HuH-7 (cell line): ENCODE data around the gene MYO5A.

Source experiments
- DNase-seq: peaks from one replicate; pipeline ENCODE4 v3.0.0; 2011; ENCODE audit warnings: low spot score

Gene MYO5A

DNA sequence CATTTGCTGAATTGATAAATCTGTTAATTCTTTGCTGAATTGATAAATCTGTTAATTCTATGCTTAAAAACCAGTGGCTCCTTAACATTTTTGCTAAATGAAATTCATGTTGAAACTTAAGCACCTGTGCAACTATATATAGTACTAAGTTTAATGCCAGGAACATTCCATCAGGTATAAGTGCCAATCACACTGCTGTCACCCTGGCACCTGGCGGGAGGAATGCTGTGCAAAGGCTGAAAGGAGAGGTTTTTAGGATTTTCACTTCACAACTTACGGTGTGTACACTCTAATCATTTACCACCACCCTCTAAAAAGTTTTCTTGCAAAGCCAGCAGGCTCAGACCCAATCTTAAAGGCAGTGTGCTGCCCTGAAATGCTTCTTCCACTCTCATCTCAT is 199.5 kb downstream of the MYO5A start:
- no peak for DNase-seq

DNA sequence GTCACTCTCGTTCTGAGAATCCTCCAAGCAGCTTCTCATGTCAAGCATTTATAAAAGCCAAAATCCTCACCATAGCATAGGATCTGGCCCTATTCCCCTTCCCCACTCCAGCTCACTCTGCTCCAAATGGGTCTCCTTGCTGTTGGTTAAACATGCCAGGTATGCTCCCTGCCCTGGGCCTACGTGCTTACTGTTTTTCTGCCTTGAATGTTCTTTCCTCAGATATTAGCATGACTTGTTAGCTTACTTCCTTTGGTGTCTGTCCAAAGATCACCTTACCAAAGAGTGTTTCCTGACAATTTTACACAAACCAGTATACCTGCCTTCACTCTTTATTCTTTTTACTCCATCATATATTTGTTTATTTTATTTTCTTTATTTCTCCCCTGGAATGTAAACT is 200.0 kb downstream of the MYO5A start:
- no peak for DNase-seq

DNA sequence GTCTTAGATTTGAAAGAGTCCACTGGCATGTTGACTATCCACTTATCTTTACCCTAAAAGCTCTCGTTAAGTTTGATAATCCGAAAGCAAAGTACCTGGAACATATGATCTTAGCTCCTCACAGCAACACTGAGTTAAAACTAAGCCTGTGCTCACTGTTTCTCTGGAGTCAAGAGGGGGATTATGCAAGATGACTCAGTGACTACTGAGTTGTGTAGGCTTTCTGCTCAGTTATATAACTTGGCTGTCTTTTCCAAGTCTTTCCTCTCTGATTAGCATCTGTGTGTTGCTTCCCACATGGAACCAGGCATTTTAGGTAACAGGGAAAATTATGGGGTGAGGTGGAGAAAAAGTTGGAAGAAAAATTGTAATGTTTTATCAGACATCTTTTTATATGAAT is 201.9 kb downstream of the MYO5A start:
- DNase-seq: no peak

DNA sequence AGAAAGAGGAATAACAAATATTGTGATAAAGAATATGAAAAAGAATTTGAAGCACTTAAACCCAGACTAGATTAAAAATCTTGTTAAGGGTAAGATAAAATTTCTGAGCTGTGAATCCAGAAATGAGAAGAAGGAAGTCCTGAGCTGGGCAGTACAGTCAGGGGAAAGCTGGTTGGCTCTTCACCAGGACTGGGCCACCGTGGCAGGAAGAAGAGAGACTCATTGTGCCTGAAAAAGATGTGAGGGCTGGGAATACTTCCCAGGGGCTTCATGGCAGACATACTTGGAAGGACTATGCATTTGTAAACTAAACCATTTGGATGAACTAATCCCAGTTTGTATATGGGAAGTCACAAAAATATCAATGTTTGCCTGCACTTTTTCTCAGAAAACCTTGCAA is 204.6 kb downstream of the MYO5A start:
- no peak for DNase-seq

DNA sequence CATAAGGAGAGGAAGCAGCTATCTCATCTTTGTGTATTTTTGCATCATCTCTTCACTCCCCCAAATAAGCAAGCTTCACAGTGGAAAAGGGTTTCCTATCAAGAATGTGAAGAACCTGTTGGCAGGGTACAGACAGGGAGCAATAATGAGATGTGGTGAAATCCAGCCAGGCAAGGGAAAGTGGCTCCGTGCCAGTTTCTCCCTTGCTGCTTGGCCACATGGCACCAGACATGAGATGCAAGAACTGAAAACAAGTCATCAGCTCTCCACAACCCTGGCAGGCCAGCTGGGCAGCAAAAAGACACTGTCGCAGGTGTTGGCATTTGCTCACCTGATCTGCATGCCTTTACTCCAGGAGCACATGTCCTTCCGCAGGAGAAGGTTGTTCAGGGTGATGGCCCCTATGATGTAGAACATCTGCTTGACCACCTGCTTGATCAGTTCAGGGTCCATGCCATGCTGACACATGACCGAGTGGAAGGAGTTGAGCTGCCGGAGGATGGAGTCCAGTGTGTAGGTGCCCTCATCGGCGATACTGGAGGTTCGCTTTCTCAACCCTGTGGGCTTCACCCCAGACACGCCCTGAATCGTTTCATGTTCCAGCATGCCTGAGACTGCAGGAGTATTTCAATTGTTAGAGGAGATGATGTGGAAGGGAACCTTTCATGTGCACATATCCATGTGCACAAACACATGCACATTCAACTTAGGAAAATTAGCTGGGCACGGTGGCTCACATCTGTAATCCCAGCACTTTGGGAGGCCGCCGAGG is 209.8 kb downstream of the MYO5A start:
- DNase-seq: no peak

DNA sequence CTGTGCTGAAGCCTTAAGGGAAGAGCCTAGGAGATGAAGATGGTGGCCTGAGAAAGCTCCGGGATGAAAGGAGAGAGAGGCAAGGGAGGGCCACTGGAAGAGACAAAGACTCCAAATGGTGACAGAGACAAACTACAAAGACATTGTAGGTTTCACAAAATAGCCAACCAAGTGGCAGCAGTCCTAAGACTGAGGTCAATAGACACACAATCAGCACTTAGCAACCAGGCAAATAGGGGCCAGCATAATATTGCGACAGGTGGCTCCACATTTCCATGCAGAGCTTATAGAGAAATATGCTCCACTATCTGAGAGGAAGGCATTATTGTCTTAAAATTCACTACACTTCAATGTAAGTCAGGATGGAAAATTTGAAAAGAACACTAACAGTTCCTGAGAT is 211.0 kb downstream of the MYO5A start:
- no peak for DNase-seq

DNA sequence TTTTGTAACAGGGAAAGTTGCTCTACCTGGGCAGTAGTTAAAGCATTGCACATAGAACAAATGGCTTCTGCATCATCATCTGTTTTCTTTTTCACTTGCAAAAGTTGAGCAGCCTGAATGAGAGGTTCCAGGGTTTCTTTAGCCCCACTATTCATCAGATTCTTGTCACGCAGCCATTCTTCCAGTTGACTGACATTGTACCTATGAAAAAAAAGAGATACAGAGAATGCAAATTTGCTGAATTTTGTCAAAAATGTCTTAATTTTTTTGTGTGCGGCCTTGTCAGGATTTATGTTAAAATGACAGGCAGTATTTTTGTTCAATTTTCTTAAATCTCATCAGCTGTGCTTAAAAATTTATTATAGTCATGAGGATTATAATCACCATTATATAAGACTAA is 211.7 kb downstream of the MYO5A start:
- no peak for DNase-seq

DNA sequence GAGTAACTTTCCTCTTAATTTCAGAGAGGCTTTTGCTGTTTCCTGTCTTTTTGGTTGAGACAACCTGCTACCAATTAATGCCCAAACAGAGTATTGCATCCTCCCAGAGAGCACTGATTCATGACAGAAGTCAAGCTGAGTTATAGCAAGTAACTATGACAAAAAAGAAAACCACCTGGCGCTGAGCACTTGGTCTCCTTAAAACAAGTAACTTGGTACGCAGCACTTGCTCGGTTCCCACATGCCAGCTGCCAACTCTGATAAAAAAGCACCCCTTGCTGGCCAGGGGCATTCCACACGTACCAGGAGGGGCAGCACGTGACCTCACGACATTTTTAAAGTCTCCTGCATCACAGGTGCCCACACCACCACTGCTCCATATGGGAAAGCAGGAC is 219.5 kb downstream of the MYO5A start:
- no peak for DNase-seq

DNA sequence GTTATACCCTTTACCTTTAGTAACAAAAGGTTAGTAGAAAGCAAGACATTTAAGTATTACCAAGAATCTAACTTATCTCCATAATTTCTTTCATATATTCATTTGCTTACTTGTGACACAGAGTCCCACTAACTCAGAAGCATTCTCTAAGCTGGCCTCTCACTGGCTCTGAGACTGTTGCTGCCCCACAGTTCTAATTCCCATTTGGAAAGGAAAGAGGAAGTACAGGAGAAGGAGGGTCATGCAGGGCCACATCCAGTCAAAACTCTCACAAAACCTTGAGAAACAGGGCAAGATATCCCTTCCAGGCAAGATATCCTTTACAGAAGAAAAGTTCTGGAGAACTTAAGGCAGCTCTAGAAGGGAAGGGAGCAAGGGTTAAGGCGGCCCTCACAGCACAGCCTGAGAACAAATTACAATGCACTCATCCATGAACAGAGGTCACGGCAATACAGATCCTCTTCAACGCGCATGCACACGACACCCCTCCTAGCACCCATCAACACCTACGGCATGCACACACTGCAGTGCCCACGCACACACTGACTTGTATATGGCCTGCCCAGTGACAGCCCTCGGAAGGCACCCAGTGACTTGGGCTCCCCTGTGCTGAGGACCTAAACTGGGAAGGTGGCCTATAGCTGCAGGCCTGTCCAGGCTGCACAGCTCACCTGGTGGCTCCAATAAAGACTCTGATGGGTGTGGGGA is 220.1 kb downstream of the MYO5A start:
- no peak for DNase-seq

DNA sequence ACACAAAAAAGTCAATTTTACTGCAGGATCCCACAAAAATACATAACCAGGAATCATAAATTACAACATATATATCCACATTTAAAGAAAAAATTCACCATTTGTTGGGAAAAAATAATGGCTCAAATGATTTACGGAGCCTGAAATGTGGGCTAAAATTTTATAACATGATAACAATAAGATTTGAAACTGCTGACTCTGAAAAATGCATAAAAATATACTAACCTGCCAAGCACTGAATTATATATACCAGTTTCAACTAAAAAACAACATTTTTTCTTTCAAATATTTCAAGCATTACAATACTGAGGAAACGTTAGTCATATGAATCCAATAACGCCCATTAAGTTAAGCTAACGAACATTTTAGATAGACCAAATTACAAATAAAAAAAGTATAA is 220.8 kb downstream of the MYO5A start:
- no peak for DNase-seq

DNA sequence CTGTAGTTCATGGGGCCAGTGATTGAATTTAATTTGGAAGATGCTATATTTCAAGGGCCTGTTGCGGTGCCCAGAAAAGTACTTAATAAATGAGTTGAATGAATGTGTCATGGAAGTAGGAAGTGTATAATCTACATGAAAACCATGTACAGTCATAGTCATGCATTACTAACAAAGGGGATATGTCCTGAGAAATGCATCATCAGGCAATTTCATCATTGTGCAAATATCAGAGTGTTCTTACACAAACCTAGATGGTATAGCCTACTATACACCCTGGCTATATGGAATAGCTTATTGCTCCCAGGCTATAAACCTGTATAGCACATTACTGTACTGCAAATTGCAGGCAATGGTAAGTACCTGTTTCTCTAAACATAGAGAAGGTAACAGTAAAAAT is 222.4 kb downstream of the MYO5A start:
- no peak for DNase-seq

DNA sequence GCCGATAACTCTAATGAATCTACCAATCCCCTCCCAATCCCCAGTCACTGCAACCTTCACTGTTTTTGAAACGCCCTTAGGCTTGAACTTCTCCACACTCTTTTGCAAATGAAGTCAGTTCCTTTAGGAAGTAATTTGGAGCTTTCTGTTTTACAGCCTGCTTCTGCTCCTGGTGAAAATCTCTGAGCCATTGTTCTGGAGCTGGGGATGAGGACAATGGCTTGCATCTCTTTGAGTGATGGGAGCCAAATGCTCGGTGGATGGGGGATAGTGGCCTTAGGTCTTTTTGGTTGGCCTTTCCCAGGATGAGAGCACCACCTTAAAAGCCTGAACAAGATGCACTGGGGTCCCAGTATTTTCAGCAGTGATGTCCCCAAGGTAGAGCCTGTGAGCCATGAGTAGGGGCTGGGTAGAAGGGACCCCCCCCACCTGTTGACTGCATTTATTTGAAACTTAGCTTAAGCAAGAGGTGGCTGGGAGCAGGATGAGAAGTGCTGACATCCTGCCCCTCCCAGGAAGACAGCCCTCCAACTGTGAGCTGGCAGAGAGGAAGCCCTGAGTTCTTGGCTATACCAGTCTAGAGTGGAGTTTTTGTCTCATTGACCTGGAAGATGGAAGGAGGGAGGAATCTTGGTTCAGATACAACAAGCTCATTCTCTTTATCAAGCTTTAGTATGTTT is 225.4 kb downstream of the MYO5A start:
- DNase-seq: no peak

DNA sequence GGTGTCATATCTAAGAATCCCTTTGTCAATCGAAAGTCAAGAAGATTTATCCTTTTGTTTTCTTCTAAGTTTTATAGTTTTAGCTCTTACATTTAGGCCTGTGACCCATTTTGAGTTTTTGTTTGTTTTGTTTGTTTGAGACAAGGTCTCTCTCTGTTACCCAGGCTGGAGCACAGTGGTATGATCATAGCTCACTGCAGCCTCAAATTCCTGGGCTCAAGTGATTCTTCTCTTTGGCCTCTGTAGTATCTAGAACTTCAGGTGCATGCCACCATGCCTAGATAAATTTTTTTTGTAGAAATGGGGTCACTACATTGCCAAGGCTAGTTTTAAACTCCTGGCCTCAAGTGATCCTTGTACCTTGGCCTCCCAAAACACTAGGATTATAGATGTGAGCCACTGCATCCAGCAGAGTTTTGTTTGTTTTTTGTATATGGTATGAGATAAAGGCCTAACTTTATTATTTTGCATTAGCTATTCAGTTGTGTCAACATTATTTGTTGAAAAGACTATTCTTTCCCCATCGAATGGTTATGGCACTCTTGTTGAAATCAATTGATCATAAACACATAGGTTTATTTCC is 227.3 kb downstream of the MYO5A start:
- no peak for DNase-seq

DNA sequence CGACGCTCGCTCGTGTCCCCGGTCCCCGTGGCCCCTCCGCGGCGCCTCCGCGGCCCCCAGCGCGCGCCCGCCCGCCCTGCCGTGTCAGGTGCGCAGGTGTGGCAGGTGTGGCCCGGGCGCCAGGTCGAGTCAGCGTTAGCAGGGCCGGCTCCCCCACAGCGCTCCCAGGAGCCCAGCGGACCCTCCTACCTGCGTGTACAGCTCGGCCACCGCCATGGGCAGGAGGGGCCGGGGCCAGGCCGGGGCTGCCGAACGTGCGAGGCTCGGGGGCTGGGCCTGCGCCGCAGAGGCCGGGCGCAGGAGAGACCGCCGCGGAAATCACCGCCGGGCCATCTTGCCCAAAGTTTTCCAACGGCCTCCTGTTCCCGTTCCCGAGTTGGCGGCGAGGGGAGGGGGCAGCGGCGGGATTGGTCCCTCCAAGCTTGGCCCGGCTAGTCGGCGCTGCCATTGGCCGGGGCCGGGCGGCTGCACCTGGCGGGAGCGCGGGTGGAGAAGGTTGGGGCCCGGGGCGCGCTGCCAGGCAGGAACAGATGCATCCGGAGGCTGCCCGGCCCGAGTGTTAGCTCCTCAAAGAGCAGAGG is 233.2 kb downstream of the MYO5A start, which contains the start of gene MYO5C:
TSS of gene MYO5C (minus strand) at position 384 of the 581 bp plus-strand sequence. CDS start at position 216, 168 bp downstream.
- peak; percentile 82 for DNase-seq

DNA sequence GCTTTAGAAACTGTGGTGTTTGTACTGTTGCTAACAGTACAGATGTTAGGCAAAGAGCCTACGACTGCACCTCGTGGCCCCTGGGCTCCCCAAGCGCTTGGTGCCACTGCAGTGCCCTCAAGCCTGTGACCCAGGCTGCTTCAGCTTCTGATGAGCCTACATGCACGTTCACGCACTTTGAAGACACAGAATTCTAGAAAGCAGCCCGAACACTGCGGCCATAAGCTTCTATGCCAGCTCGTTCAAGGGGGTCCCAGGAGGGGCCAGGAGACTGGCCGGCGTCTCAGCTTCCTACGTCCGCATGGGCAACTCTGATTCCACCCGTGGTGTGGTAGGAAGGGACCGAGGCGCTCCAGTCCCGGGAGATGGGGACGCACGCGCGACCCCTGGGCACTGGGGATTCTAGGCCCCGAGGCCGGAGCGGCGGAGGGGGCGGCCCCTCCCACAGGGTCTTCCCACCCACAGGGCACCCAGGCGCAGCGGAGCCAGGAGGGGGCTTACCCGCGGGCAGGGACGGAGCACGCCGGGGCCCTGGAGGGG is 233.7 kb downstream of the MYO5A start:
- no peak for DNase-seq

DNA sequence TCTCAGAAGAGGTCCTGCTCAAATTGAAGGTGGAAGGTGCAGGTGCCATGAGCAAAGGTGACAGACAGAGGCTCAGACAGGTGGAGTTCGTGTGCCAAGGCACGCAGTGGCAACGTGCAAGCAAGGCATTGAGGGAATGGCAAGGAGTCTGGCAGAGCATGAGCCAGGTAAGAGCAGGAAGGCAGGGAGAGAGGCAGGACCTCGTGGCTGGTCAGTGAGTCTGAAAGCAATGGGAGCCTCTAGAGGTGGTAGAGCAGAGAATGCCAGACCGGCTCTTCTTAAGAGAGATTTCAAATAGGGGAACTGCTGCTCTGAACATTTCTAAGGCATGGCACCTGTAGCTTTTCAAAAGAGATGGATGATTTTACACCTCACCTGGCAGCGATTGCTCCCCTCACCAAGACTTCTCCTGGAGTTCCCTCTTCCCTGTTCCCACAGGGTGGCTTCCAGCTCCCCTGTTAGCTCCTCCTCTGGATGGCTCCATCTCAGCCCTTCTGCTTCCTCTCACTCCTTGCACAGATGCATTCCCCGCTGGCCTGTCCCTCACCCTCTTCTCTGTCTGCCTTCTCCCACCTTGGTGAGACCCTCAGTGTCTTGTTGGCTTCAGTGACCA is 235.8 kb downstream of the MYO5A start:
- DNase-seq: no peak

DNA sequence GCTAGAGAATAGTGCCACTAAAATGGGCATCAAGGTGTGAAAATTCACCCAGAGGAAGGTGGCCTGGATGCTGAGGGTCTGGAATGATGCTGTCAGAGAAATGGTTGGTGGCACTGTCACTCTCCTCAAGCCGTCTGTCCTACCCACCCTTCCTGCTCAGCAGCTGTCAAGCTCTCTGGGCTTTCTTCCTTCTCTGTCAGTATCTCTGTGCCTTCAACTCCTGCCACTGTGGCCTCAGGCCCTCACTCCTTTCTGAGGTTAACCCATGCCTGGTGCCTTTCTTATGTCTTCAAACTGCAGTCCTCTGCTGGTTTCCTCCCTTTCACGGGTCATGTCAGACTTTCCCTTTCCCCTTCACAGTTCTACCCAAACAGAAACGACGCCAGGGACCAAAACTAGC is 237.5 kb downstream of the MYO5A start:
- no peak for DNase-seq

DNA sequence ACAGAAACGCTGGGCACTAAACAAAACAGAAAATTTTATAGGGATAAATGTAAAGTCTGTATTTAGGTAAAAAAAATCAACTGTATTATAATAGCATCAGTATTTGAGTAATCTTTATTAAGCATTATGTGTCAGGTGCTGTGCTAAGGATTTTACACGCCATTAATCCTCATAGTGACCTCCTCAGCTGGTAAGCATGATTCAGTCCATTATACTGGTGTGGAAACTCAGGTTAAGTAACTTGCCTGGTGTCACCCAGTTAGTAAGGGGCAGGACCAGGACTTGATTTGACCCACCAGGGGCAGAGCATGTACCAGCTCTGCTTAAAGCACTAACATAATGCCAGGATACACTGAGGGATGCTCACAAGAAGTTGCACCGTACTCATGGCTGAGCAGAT is 237.9 kb downstream of the MYO5A start:
- DNase-seq: no peak

DNA sequence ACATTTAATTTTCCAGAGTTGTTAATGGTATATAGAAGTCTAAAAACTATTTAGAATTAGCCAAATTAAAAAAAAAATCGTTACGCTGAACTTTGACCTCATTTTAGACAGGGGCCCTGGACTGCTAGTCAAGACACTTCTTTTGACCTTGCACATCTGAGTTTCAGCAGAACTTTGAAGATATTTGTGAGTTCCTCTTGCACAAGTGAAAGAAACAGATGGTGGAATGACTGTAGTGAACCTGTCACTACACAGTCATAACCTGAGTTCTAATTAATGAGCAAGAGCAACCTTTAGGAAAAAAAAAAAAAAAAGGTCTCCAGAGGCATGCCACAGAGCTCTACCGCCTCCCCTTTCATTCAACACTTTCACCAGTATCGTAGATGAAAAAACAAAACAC is 238.4 kb downstream of the MYO5A start:
- DNase-seq: no peak

DNA sequence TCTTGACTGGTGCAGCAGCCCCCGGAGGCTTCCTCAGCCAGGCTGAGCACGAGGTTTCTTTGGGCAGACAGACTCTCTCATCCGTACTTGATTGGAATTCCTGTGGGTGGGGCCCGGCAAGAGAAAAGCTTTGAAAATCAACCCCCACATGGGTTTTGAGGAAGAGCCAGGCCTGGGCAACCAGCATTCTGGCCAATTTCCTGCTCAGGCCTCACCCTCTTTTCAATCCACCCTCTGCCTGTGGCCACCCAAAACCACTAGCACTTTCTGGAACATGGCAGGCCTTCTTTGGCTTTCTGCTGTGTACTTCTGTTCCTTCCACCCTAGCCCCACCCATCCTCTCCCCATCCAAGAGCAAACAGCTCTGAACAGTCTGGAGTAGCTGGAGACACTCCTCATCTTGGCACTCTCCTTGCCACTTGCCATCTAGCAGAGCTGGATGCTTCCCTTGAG is 239.0 kb downstream of the MYO5A start:
- DNase-seq: no peak

DNA sequence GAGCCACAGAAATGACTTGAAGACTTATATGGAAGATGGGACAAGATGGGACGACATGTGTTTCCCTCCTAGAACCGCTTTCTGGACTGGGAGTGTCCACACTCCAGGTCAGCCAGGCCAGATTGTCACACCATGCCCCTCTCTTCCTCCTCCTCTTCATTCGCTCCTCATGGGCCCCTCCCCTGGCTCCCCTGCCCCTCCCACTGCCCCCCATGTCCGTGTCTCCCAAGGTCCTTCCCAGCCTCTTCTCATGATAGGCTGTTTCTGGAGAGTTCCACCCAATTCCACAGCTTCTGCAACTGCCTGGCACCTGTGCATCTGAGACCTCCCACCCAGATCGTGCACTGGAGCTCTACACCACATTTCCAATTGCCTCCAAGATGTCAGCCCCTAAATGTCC is 239.7 kb downstream of the MYO5A start:
- DNase-seq: no peak
